ENCODE measurements around the gene EIF2B2. TPM values are rescaled to one million over a fixed set of nuclear protein-coding genes. Genes with fewer than 3 reads are reported as not detected.

The EIF2B2 gene
- total RNA-seq, 1 donor from 2014 or later: 45.0 TPM

DNA sequence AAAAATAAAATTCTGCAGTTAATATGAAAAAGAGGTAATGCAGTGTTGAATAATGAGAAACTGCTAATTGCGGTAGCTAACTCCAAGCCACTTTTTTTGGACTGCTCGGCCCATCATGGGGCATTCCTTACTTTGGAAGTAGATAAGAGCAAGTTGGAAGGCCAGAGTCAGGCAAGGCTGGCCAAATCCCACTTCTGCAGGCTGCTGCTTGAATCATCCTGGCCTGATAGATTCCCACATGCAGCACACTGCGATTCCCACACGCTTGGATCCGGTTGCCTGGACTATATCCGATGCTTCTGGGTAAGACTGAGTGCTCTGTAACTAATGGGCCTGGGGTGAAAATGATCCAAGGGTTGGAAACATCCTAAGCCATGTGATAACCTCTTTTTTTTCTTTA lies 10.6 kb downstream of the EIF2B2 start:
- Mint-ChIP-seq H3K27ac (no peak overlapping the region), H3K4me1 (ENCODE audit: unreplicated experiment) (peaks cover 1% of the 10 kb centered on the region), H3K36me3 (peaks cover 16% of the 10 kb centered on the region), H3K9me3 (no peaks in the 10 kb centered on the region), H3K27me3 (no peaks in the 10 kb centered on the region), H3K4me3 (no peak overlapping the region)
- no peak for DNase-seq (ENCODE audit: extremely low spot score, unreplicated experiment)
- TF ChIP-seq, protein P1, sequence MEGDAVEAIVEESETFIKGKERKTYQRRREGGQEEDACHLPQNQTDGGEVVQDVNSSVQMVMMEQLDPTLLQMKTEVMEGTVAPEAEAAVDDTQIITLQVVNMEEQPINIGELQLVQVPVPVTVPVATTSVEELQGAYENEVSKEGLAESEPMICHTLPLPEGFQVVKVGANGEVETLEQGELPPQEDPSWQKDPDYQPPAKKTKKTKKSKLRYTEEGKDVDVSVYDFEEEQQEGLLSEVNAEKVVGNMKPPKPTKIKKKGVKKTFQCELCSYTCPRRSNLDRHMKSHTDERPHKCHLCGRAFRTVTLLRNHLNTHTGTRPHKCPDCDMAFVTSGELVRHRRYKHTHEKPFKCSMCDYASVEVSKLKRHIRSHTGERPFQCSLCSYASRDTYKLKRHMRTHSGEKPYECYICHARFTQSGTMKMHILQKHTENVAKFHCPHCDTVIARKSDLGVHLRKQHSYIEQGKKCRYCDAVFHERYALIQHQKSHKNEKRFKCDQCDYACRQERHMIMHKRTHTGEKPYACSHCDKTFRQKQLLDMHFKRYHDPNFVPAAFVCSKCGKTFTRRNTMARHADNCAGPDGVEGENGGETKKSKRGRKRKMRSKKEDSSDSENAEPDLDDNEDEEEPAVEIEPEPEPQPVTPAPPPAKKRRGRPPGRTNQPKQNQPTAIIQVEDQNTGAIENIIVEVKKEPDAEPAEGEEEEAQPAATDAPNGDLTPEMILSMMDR (conservative IDR thresholded peaks at IDR 0.05): no peak

DNA sequence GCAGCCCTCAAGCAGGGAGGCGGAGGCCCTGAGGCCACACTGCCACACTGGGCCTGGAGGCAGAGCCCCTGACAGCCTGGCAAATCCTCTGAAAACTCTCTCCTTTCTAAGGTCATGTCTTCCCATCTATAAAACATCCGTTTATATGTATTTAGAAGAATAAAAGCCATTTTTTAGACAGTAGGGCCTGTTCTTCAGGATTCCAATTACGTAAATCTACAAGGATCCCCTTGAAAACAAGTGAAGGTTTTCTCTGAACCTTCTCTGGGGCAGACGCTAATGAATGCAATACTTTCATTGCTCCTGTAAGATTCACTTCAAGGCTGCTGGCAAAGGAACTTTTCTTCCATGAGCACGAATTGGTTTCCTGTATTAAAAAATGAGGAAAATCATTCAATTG lies 12.8 kb downstream of the EIF2B2 start:
- Mint-ChIP-seq H3K36me3 (peaks cover 25% of the 10 kb centered on the region), H3K4me1 (ENCODE audit: unreplicated experiment) (peaks cover 7% of the 10 kb centered on the region), H3K27ac (no peak overlapping the region), H3K27me3 (no peaks in the 10 kb centered on the region), H3K4me3 (no peak overlapping the region), H3K9me3 (no peaks in the 10 kb centered on the region)
- no peak for DNase-seq (ENCODE audit: extremely low spot score, unreplicated experiment)
- TF ChIP-seq, protein P1 (conservative IDR thresholded peaks at IDR 0.05): no peak

DNA sequence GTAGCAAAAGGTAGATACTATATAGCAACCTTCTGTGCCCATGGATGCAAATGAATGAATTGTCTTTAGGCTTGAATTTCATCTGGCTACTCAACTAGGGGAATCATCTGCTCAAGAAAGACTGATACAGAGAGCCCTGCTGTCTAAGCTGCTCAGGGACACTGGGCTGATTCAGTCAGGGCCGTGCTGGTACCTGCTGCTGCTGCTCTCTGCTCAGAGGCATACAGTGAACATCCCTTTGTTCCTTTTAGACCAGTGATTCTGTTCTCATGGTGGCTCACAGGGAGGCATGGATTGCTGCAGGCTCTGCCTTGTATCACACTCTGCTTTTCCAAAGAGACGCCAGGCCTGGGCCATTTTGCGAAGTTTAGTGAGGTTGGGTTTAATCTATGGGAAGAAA lies 14.1 kb downstream of the EIF2B2 start:
- H3K27ac Mint-ChIP-seq: peak overlapping the region; percentile 69
- no peak overlapping the region for H3K4me3 Mint-ChIP-seq
- no peaks in the 10 kb centered on the region for H3K9me3 Mint-ChIP-seq
- H3K36me3 Mint-ChIP-seq: peaks cover 28% of the 10 kb centered on the region
- H3K27me3 Mint-ChIP-seq: no peaks in the 10 kb centered on the region
- no peak for DNase-seq (ENCODE audit: extremely low spot score, unreplicated experiment)
- H3K4me1 Mint-ChIP-seq (ENCODE audit: unreplicated experiment): peaks cover 7% of the 10 kb centered on the region
- TF ChIP-seq, protein P1 (conservative IDR thresholded peaks at IDR 0.05): no peak

DNA sequence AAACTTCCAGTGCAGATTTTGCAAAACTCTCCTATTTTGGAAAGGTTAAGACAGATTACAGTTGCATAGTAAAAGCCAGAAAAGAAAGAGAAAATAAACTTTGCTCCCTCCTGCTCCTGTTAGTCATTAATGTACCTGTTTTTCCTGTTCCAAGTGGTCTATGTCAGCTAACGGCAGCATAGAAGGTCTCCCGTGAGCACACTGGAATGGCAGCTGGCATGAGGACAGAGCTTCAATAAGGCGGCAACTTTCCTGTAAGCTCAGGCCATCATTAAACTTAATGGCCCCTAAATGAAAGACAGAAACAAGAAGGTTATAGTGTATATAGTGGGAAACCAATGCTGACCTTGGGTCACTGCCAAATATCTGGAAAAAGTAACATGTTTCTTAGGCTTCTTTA lies 16.0 kb downstream of the EIF2B2 start:
- Mint-ChIP-seq H3K9me3 (no peaks in the 10 kb centered on the region), H3K27ac (peak overlapping the region; percentile 68), H3K36me3 (peaks cover 41% of the 10 kb centered on the region), H3K4me1 (ENCODE audit: unreplicated experiment) (peaks cover 7% of the 10 kb centered on the region), H3K27me3 (no peaks in the 10 kb centered on the region), H3K4me3 (peak overlapping the region; percentile 44)
- DNase-seq (ENCODE audit: extremely low spot score, unreplicated experiment): no peak
- TF ChIP-seq, protein P1 (conservative IDR thresholded peaks at IDR 0.05): no peak

DNA sequence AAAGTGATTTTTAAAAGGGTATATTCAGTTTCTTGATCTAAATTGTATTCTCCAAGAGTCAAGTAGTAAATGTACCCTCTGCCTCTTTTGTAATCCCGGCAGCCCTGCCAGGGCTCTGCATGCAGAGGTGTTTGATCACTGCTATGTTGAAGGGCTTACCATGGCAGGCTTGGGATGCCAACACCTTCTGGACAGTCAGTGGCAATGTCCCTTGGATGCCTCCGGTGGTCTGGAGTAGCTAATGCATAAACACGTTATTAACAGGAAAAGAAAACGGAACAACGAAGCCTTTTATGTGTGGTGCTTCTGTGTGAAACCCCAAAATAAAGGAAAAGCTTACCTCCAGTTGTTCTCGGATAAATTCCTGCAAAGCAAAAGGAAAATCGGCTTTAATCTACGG lies 19.9 kb downstream of the EIF2B2 start:
- no peak for DNase-seq (ENCODE audit: extremely low spot score, unreplicated experiment)
- Mint-ChIP-seq H3K9me3 (no peaks in the 10 kb centered on the region), H3K27ac (no peak overlapping the region), H3K36me3 (peaks cover 29% of the 10 kb centered on the region), H3K4me3 (no peak overlapping the region), H3K27me3 (no peaks in the 10 kb centered on the region), H3K4me1 (ENCODE audit: unreplicated experiment) (peaks cover 7% of the 10 kb centered on the region)
- TF ChIP-seq, protein P1 (conservative IDR thresholded peaks at IDR 0.05): peak; percentile 70

DNA sequence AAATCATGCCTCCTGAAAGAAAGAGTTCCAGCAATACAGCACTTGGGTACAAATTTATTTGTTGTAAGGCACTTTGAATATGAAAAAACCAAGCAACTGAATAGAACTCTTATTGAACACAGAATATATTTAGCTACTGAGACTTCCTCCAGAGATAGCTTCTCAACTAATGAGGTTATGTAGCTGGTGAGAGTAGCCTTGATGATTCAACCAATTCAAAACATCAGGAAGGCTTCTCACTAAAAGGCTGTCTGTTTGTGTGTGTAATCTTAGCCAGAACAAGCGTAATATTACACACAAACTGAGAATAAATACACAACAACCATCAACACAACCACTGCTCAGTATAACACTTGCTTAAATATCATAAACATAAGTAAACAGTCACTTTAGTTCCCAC lies 20.4 kb downstream of the EIF2B2 start:
- H3K36me3 Mint-ChIP-seq: peaks cover 29% of the 10 kb centered on the region
- no peak for DNase-seq (ENCODE audit: extremely low spot score, unreplicated experiment)
- no peaks in the 10 kb centered on the region for H3K9me3 Mint-ChIP-seq
- H3K27me3 Mint-ChIP-seq: no peaks in the 10 kb centered on the region
- no peak overlapping the region for H3K4me3 Mint-ChIP-seq
- TF ChIP-seq, protein P1 (conservative IDR thresholded peaks at IDR 0.05): no peak
- peaks cover 7% of the 10 kb centered on the region for H3K4me1 Mint-ChIP-seq (ENCODE audit: unreplicated experiment)
- H3K27ac Mint-ChIP-seq: no peak overlapping the region
